ENCODE measurements around the gene FBXO46.

Gene FBXO46

GRCh38 chr19:45701676-45702075 is 29.0 kb downstream of the FBXO46 start:
- CTCF ChIA-PET, result interaction anchor here (8.2 kb wide), 1 partner anchor 8 kb away, joined by 65 read pairs; the partner anchor contains the start of genes QPCTL and SNRPD2
- H3K4me3 ChIP-seq (ENCODE audit: low read depth, low read length), result no peak overlapping the region
- TF ChIP-seq ZNF10 (tag by site-specific recombination; IDR thresholded peaks at IDR 0.05) (peak; percentile 58; the same call in 1 of the 2 replicates), ZBTB7A (tag by site-specific recombination; IDR thresholded peaks at IDR 0.05; ENCODE audit: low read depth) (no peak)
- no peaks in the 10 kb centered on the region for H3K9me3 ChIP-seq (ENCODE audit: control insufficient read depth, insufficient read depth, low read depth, low read length)
- H3K36me3 ChIP-seq (ENCODE audit: control insufficient read depth in 2 of 2, insufficient read depth in 1 of 2, low read length in 2 of 2), result peaks cover 28 to 40% of the 10 kb centered on the region in 2 experiments; a peak in 2 of 3 replicates
- POLR2A ChIA-PET, result interaction anchor here (0.7 to 3.5 kb wide), 5 partner anchors 9 to 118 kb away, joined by 3 to 14 read pairs (median 6); partner anchors contain the start of genes FBXO46, QPCTL and SNRPD2
- no peaks in the 10 kb centered on the region for H3K4me1 ChIP-seq (ENCODE audit: control insufficient read depth, insufficient read depth, low read length)
- H3K27ac ChIP-seq (ENCODE audit: extremely low read depth, low read depth, low read length), result no peak overlapping the region

- no peaks in the 10 kb centered on the region; the same call in 1 of the 2 replicates for H3K4me1 ChIP-seq (ENCODE audit: control insufficient read depth, insufficient read depth, low read length)
- peak overlapping the region; percentile 82 for H3K27ac ChIP-seq (ENCODE audit: extremely low read depth, low read depth, low read length)
- H3K4me3 ChIP-seq (ENCODE audit: low read depth, low read length), result peak overlapping the region; percentile 82
- H3K9me3 ChIP-seq (ENCODE audit: control insufficient read depth, insufficient read depth, low read depth, low read length), result no peaks in the 10 kb centered on the region
- CTCF ChIA-PET, result interaction anchor here (0.5 to 9.8 kb wide), 41 partner anchors 8 to 1456 kb away, joined by 3 to 121 read pairs (median 5); partner anchors contain the start of genes FBXO46 and SIX5
- POLR2A ChIA-PET, result interaction anchor here (0.6 to 9.9 kb wide), 17 partner anchors 8 to 124 kb away, joined by 3 to 111 read pairs (median 7); partner anchors contain the start of genes FBXO46 and SIX5
- H3K36me3 ChIP-seq (ENCODE audit: control insufficient read depth in 2 of 2, insufficient read depth in 1 of 2, low read length in 2 of 2), result peaks cover 31 to 49% of the 10 kb centered on the region in 2 experiments; a peak in 2 of 3 replicates
- TF ChIP-seq ZNF211 (tag by site-specific recombination; IDR thresholded peaks at IDR 0.05; ENCODE audit: low read depth), result no peak
- TF ChIP-seq ZNF398 (tag by site-specific recombination; IDR thresholded peaks at IDR 0.05), result peak; percentile 67
- TF ChIP-seq ELK4 (IDR thresholded peaks at IDR 0.05; ENCODE audit: borderline replicate concordance, low read depth, low read length), result no peak
- no peak for TF ChIP-seq ZNF626 (tag by site-specific recombination; IDR thresholded peaks at IDR 0.05)
- peak; percentile 91 for TF ChIP-seq ZNF341 (tag by site-specific recombination; IDR thresholded peaks at IDR 0.05; ENCODE audit: low read depth)
- TF ChIP-seq ZEB2 (tag by site-specific recombination; IDR thresholded peaks at IDR 0.05), result 0 out of 2 replicates have a peak, but pooled peaks have one; percentile 39
- no peak for TF ChIP-seq ZNF768 (tag by site-specific recombination; IDR thresholded peaks at IDR 0.05)
- TF ChIP-seq PATZ1 (tag by site-specific recombination; IDR thresholded peaks at IDR 0.05), result peak; percentile 29; the same call in 1 of the 2 replicates
- peak; percentile 76 for TF ChIP-seq ZBTB48 (tag by site-specific recombination; IDR thresholded peaks at IDR 0.05)
- TF ChIP-seq ZNF660 (tag by site-specific recombination; IDR thresholded peaks at IDR 0.05), result peak; percentile 66; the same call in 1 of the 2 replicates
- TF ChIP-seq IKZF3 (tag by site-specific recombination; IDR thresholded peaks at IDR 0.05), result peak; percentile 96
- no peak for TF ChIP-seq ZNF24 (tag by site-specific recombination; IDR thresholded peaks at IDR 0.05)
- TF ChIP-seq ZNF426 (tag by site-specific recombination; IDR thresholded peaks at IDR 0.05), result no peak
- no peak for TF ChIP-seq GLIS2 (tag by site-specific recombination; IDR thresholded peaks at IDR 0.05)
- TF ChIP-seq PRDM2 (tag by site-specific recombination; IDR thresholded peaks at IDR 0.05; ENCODE audit: borderline replicate concordance), result no peak
- TF ChIP-seq ZNF76 (tag by site-specific recombination; IDR thresholded peaks at IDR 0.05; ENCODE audit: borderline replicate concordance, low read depth), result peak; percentile 69
- TF ChIP-seq ZFP69B (tag by site-specific recombination; IDR thresholded peaks at IDR 0.05), result peak; percentile 63; the same call in 1 of the 2 replicates
- TF ChIP-seq ZBTB8A (tag by site-specific recombination; IDR thresholded peaks at IDR 0.05), result no peak
Measured at GRCh38 chr19:45693106-45693788, 37.4 kb downstream of the FBXO46 start.

All from HEK293 (cell line).